Stimulated activated CD8-positive, alpha-beta memory T cell treated with anti-CD3 and anti-CD28 coated beads, Interleukin-7, amount 100 ng/mL, for 1 hour (primary cell): ENCODE data around the gene GRIN1.

ENCODE experiments used
- DNase-seq, 2 donors: peaks; one replicate each; pipeline ENCODE4 v3.0.0-alpha.2; 2020; ENCODE audit warnings: low read depth in 2 of 2

The GRIN1 gene

DNA sequence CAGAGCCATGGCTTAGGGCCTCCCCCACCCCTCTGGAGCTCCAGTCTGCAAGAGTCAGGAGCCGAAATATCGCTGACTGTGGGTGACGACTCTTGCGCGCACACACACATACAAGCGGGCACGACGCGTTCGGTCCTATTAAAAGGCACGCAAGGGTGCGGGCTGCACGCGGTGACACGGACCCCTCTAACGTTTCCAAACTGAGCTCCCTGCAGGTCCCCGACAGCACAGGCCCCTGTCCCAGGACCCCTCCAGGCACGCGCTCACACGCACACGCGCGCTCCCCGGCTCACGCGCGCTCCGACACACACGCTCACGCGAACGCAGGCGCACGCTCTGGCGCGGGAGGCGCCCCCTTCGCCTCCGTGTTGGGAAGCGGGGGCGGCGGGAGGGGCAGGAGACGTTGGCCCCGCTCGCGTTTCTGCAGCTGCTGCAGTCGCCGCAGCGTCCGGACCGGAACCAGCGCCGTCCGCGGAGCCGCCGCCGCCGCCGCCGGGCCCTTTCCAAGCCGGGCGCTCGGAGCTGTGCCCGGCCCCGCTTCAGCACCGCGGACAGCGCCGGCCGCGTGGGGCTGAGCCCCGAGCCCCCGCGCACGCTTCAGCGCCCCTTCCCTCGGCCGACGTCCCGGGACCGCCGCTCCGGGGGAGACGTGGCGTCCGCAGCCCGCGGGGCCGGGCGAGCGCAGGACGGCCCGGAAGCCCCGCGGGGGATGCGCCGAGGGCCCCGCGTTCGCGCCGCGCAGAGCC is at the start of gene GRIN1:
Gene GRIN1 (plus strand): TSS at position 433 of the 746 bp plus-strand sequence. CDS start 333 bp downstream, outside the sequence.
- no peak for DNase-seq

DNA sequence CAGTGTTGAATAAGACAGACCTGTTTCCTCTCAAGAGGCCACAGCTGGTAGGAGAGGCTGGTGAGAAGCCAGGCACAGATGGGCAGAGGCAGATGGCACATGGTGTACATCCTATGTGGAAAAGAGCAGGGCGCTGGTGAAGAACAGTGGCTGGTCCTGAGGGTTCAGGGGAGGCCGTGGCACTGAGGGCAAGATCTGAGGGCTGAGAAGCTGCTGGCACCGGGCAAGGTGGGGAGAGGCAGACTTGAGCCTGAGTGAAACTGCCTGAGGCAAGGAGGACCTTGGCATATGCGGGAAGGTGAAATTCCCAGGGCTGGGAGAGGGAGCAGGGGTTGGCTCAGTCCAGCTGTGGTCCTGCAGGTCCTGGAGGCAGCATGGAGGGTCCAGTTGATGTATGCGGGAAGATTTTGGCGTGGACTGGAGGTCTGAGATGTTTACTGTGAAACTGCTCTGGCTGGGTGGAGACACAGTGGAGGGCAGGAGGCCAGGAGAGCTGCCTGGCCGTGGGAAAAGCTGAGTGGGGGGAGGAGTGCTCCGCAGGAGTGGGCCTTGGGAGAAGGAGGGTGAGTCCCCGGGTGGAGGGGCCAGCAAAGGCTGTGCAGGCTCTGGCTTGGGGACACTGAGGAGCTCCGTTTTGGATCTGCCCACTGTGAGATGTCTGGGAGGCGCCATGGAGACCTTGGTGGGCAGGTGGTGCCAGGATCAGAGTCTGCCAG is 49.6 kb upstream of the GRIN1 start:
- no peak for DNase-seq

- peak; percentile 59 to 68 for DNase-seq
These were observed 43.1 kb upstream of the GRIN1 start for GRCh38 chr9:137095664-137096517.

DNA sequence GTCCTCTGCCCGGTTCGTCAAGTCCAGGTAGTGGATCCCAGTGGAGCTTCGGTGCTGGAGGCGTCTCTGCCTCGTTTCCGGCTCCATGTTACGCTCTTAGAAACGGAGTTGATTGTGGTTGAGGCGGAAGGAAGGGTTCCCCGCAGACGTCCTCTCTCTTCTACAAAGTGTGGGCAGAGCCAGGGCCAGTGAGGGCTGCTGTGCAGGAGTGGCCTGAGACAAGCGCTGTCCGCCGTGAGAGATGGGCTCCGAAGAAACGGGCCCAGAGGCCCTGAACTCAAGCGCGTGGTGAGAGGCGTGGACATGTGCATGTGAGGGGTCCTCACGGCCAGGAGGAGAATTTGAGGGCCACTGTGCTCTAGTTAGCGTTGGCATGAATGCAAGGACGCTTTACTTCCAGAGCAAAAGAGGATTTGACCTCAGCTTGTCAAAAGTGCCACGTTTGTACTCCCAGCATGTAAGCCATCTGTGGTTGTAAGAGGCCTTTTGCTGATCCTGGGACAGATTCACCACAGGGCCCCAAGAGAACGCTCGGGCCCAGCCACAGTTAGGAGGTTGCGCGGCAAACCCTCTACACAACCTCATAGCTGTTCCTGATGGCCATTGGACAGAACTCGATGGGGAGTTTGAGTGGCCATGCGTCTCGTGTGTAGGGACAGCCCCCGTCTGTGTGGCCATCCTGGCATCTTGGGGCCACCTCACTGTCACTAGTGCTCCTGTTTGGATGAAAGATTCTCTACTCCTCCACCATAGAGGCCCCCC is 42.0 kb upstream of the GRIN1 start:
- no peak for DNase-seq

DNA sequence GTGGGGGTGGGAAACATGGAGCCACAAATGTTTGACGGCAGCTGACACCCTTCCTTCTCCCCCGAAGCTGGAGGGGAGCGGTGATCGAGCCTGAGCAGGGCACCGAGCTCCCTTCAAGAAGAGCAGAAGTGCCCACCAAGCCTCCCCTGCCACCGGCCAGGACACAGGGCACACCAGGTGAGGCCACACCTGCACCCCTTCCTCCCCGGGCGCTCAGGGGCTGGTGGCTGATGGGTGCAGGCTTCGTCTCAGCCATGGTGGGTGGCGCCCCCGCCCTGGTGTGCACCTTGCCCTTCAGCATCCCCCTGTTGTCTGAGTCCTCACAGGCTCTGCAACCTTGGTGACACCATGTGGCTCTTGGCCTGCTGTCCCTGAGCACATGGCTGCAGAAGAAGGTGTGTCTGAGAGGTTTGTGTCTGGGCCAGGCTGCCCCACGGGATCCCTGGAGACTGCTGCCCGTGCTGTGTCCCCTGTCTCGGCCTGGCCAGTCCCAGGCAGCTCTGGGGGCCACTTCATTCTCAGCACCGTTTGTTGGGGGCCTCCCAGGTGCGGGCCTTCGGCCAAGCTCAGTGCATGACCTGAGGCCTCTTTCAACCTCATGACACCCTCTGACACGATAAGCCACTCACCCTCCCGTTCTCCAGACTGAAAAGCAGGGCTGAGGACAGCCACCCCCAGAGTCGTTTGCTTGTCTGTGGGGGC is 41.0 kb upstream of the GRIN1 start:
- DNase-seq: no peak

GRCh38 chr9:137099231-137099630 is 39.7 kb upstream of the GRIN1 start:
- no peak for DNase-seq

DNA sequence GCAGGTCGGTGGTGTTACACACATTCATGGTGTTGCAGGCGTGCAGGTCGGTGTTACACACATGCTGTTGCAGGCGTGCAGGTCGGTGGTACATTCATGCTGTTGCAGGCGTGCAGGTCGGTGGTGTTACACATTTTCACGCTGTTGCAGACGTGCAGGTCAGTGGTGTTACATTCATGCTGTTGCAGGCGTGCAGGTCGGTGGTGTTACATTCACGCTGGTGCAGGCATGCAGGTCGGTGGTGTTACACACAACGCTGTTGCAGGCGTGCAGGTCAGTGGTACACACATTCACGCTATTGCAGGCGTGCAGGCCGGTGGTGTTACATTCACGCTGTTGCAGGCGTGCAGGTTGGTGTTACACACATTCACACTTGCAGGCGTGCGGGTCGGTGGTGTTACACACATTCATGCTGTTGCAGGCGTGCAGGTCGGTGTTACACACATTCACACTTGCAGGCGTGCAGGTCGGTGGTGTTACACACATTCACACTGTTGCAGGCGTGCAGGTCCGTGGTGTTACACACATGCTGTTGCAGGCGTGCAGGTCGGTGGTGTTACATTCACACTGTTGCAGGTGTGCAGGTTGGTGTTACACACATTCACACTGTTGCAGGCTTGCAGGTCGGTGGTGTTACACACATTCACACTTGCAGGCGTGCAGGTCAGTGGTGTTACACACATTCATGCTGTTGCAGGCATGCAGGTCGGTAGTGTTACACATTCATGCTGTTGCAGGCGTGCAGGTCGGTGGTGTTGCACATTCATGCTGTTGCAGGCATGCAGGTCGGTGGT is 35.6 kb upstream of the GRIN1 start:
- DNase-seq: no peak

GRCh38 chr9:137105814-137106661 is 32.9 kb upstream of the GRIN1 start:
- no peak for DNase-seq

DNA sequence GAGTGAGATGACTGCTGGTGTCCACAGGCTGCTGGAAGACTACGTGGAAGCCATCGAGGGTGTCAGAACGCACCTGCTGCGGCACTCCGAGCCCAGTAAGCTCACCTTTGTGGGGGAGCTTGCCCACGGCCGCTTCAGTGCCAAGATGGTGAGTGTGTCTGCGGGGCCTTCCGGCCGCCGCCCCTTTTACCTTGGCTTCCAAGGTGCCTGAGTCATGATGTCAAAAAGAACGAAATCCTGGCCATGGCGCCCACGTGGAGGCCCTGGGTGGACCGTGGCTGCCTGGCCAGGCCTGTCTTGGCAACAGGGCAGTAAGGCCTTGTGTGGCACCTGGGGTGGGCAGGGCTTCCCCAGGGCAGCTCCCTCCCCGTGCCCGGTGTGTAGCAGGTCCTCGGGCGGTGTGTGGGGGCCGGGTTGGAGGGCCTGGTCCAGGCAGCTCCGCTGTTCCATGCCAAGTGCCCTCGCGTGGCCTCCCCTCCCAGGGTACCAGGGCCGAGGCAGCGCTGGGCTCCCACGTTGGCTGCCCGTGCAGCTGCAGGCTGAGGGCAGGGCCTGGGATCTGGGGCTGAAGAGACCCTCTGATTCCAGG is 32.2 kb upstream of the GRIN1 start:
- no peak for DNase-seq

GRCh38 chr9:137107312-137107921 is 31.5 kb upstream of the GRIN1 start:
- DNase-seq: no peak

DNA sequence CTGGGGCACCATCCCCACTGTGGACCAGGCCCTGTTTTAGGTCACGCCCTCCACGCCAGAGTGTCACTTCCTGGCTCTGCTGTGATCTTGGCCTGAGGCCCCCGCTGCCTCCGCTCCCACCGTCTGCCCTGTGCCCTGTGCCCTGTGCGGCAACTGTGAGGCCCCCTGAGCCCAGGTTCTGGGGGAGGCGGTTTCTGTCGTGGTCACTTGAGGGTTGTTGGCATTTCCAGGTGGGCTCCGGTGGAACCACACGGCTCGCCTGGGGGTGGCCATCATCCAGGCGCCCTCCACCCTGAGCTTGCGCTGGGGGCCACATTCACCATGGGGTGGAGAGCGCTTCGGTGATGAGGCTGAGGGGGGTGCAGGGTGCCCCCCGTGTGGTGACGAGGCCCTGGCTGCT is 31.0 kb upstream of the GRIN1 start:
- no peak for DNase-seq

DNA sequence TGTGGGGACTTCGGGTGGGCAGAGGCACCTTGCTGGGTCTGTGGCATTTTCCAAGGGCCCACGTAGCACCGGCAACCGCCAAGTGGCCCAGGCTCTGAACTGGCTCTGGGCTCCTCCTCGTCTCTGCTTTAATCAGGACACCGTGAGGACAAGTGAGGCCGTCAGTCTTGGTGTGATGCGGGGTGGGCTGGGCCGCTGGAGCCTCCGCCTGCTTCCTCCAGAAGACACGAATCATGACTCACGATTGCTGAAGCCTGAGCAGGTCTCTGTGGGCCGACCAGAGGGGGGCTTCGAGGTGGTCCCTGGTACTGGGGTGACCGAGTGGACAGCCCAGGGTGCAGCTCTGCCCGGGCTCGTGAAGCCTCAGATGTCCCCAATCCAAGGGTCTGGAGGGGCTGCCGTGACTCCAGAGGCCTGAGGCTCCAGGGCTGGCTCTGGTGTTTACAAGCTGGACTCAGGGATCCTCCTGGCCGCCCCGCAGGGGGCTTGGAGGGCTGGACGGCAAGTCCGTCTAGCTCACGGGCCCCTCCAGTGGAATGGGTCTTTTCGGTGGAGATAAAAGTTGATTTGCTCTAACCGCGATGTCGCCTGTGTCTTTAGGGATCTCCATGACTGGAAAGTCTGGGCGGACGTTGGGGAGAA is 30.2 kb upstream of the GRIN1 start:
- no peak for DNase-seq

DNA sequence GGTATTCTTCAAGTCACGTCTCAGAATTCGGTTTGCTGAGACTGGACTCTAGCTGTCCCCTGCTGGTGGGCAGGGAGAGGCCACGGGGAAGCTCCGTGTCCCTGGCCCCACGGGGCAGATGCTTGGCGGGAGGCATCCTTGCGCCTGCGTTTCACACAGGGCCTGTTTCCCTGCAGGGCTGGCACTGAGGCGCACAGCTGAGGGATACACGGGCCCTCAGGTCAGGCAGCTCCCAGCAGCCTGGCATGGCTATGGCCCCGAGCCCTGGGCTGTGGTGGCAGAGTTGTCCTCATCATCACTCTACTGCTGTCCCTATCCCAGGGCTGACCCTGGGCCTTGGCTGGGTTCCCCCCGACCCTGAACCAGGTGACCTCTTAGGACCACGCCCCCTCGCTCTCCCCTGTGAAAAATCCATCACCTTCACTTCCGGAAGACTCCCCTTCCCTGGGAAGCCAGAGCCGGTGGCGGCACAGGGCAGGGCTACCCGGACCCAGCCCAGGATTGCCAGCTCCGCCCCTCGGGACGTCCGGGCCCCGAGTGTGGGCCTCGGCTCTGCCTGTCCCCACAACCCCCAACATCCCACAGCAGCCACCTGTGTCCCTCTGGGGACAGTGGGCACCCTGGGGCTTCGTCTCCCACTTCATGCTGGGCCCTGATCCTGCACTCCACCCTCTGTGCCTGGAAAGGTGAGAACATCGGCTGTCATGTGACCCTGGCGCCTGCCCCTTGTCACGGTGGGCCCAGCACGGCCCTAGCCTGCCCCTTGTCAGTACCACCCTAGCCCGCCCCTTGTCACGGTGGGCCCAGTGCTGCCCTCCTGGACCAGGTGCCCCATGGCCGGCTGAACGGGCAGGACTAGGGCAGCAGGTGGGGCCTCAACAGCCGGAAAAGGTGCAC is 29.5 kb upstream of the GRIN1 start:
- DNase-seq: no peak

DNA sequence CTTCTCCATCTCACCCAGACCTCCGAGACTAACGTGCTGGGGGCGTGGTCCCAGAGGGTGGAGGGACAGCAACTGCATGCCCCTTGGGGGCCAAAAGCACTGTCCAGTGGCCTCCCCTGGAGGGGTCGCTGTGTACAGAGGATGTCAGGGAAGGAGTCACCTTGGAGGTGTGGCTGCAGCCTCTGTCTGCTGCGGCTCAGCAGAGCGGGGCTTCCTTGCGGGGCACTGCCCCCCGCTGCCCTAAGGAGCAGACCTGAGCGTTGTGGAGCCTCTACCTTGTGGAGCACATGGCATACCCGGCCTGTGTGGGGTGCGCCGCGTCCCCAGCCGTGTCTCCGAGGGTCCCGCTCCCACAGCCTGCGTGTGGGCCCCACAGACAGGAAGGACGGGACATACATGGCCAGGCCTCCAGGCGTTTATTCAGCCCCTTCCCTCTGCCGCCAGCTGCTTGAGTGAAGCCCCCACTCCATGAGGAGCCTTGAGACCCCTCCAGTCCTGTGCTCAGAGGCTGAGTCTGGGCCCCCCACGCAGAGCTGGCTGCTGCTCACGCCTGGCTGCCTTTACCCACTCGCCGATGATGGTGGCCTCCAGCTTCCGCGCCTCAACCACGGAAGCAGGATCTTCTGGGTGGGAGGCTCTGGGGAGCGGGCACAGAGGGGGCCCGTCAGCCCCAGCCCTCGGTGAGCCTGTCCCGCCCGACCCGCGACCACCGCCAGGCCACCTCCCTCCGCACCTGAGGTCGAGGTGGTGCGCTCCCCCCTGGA is 28.6 kb upstream of the GRIN1 start:
- no peak for DNase-seq

GRCh38 chr9:137110911-137111787 is 27.8 kb upstream of the GRIN1 start:
- no peak for DNase-seq
